GM18909 (cell line): Measurements from ENCODE around the gene PIK3CD.
A peak's percentile ranks its signal among the peaks of the same experiment; 100 is the strongest.
"Not testable (repeated sequence)": the region's sequence is repeated elsewhere in the genome, so short reads cannot be mapped to it uniquely, and the experiment has no call there.

Source experiments
- ATAC-seq: cut with Tn5 transposase; IDR thresholded peaks from one replicate; pipeline ENCODE4 v1.9.1; 2021; ENCODE audit warnings: mild to moderate bottlenecking; ENCODE audit not compliant: unreplicated experiment, poor library complexity

Gene PIK3CD

GRCh38 chr1:9653491-9654050, 2.0 kb downstream of the PIK3CD start:
- ATAC-seq = no peak

GRCh38 chr1:9654051-9654833, 2.7 kb downstream of the PIK3CD start:
- no peak for ATAC-seq

- no peak for ATAC-seq
Observed at GRCh38 chr1:9654834-9655723, 3.5 kb downstream of the PIK3CD start.

GRCh38 chr1:9655836-9656235, 4.3 kb downstream of the PIK3CD start:
- no peak for ATAC-seq

- no peak for ATAC-seq
Observed at GRCh38 chr1:9657521-9658032, 6.0 kb downstream of the PIK3CD start.

- ATAC-seq = no peak
Observed at GRCh38 chr1:9658199-9658598, 6.7 kb downstream of the PIK3CD start.

- no peak for ATAC-seq
Observed at GRCh38 chr1:9659328-9659727, 7.8 kb downstream of the PIK3CD start.

- no peak for ATAC-seq
Observed at GRCh38 chr1:9663257-9663656, 11.7 kb downstream of the PIK3CD start.

- no peak for ATAC-seq
Observed at GRCh38 chr1:9665193-9665592, 13.7 kb downstream of the PIK3CD start.

- ATAC-seq = no peak
Observed at GRCh38 chr1:9668080-9668479, 16.5 kb downstream of the PIK3CD start.

- ATAC-seq = no peak
Observed at GRCh38 chr1:9670085-9670484, 18.6 kb downstream of the PIK3CD start.

- ATAC-seq = no peak
Observed at GRCh38 chr1:9671377-9672140, 20.0 kb downstream of the PIK3CD start.

GRCh38 chr1:9672444-9672843, 20.9 kb downstream of the PIK3CD start:
- no peak for ATAC-seq

- ATAC-seq = no peak
Observed at GRCh38 chr1:9675393-9675792, 23.9 kb downstream of the PIK3CD start.

- ATAC-seq = not testable (repeated sequence)
Observed at GRCh38 chr1:9676128-9676527, 24.6 kb downstream of the PIK3CD start.

- no peak for ATAC-seq
Observed at GRCh38 chr1:9676815-9677393, 25.4 kb downstream of the PIK3CD start.

- ATAC-seq = no peak
Observed at GRCh38 chr1:9680091-9680490, 28.6 kb downstream of the PIK3CD start.

- peak; percentile 42 for ATAC-seq
Observed at GRCh38 chr1:9680828-9681227, 29.3 kb downstream of the PIK3CD start.

GRCh38 chr1:9684801-9685200, 33.3 kb downstream of the PIK3CD start:
- no peak for ATAC-seq
